Endodermal cell (in vitro differentiated cells): ENCODE results near the gene COIL. TPM values are rescaled to one million over a fixed set of nuclear protein-coding genes. Genes with fewer than 3 reads are reported as not detected.

Experiments
- DNase-seq: peaks from one replicate; pipeline ENCODE4 v3.0.0-alpha.2; 2017
- H3K27ac ChIP-seq: 2 replicates; pipeline ENCODE4 v1.5.1; 2013; ENCODE audit warnings: mild to moderate bottlenecking, low read depth, low read length, moderate library complexity
- H3K27me3 ChIP-seq: 2 replicates; pipeline ENCODE4 v1.6.1; 2013; ENCODE audit warnings: mild to moderate bottlenecking, low read length, moderate library complexity; ENCODE audit not compliant: insufficient read depth, control insufficient read depth, poor library complexity, severe bottlenecking
- H3K36me3 ChIP-seq: 2 replicates; pipeline ENCODE4 v1.7.0; 2013; ENCODE audit warnings: mild to moderate bottlenecking, low read length, moderate library complexity; ENCODE audit not compliant: control insufficient read depth, insufficient read depth
- H3K4me1 ChIP-seq: one replicate; pipeline ENCODE4 v1.7.0; 2013; ENCODE audit warnings: low read length; ENCODE audit not compliant: control insufficient read depth, insufficient read depth
- H3K4me3 ChIP-seq: 2 replicates; pipeline ENCODE4 v1.5.1; 2013; ENCODE audit warnings: mild to moderate bottlenecking, low read length, moderate library complexity
- H3K9ac ChIP-seq: 2 replicates; pipeline ENCODE4 v1.6.1; 2013; ENCODE audit warnings: mild to moderate bottlenecking, low read length, moderate library complexity; ENCODE audit not compliant: poor library complexity, severe bottlenecking; ENCODE audit errors: extremely low read depth
- H3K9me3 ChIP-seq: 2 replicates; pipeline ENCODE4 v1.6.1; 2013; ENCODE audit warnings: mild to moderate bottlenecking, low read length, moderate library complexity; ENCODE audit not compliant: control insufficient read depth
- H3K27ac Mint-ChIP-seq: 2 replicates; pipeline ENCODE4 v1.8.0; 2020; ENCODE audit warnings: mixed read lengths
- H3K27me3 Mint-ChIP-seq: 2 replicates; pipeline ENCODE4 v1.8.0; 2021; ENCODE audit warnings: mild to moderate bottlenecking, mixed read lengths; ENCODE audit not compliant: insufficient read depth
- H3K36me3 Mint-ChIP-seq: 2 replicates; pipeline ENCODE4 v1.8.0; 2020; ENCODE audit warnings: low read depth, mixed read lengths
- H3K4me1 Mint-ChIP-seq: 2 replicates; pipeline ENCODE4 v1.8.0; 2020; ENCODE audit warnings: mixed read lengths
- H3K4me3 Mint-ChIP-seq: 2 replicates; pipeline ENCODE4 v1.8.0; 2020; ENCODE audit warnings: mild to moderate bottlenecking, moderate library complexity, mixed read lengths
- H3K9me3 Mint-ChIP-seq: 2 replicates; pipeline ENCODE4 v1.8.0; 2020; ENCODE audit warnings: mild to moderate bottlenecking, mixed read lengths
- WGBS, 2 experiments: methylation state at CpG; one replicate each; pipeline versions ENCODE4 v1.1.5 to v1.1.7; 2013; ENCODE audit warnings: missing lambda C conversion rate in 2 of 2, mixed read lengths in 1 of 2; ENCODE audit not compliant: insufficient coverage in 1 of 2, insufficient read length in 1 of 2; 5-methylcytosine and 5-hydroxymethylcytosine counted together
- total RNA-seq, 2 donors: library from RNA; stranded (reverse); fragmentation: NEBNext Ultra II Directional in 1 of 2; extraction: Animal tissue kit (Norgen Biotek cat#: 25700) in 1 of 2; gene quantifications; 2 replicates in 1 of 2; 3 replicates in 1 of 2; pipeline ENCODE4 v1.2.1, GENCODE V29; 2021
- TF ChIP-seq, protein P1 (sequence below): fragments of 200-600 bp; sonication (generic); conservative IDR thresholded peaks from 2 replicates; pipeline ENCODE4 v1.5.0; 2021; ENCODE audit warnings: antibody characterized with exemption, mild to moderate bottlenecking

Gene COIL
- total RNA-seq, 2 donors from 2014 or later = 18.2 to 19.2 TPM

DNA sequence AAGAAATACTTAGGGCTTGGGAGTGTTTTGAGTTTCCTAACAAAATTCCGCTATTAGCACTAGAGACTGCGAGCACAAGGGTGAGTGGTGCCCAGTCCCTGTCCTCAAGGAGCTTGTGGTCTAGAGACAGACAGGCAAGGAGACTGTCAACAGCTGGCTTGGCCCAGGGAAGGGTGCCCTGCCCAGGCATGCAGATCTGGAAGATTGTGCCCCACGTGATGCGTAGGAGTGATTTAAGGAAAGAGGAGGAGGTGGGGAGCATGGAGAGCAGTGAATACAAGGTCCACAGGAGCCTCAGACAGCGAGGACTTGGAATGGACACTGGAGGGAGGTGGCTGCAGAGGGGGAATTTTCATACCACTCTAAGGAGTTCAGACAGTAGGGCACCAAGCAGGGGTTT is 42.1 kb upstream of the COIL start:
- no peak overlapping the region for H3K27ac ChIP-seq
- 91 to 96% methylated on average over 5 of the region's 5 CpGs for WGBS, 2 experiments
- no peak overlapping the region for H3K4me3 ChIP-seq
- no peaks in the 10 kb centered on the region for H3K4me1 Mint-ChIP-seq
- no peaks in the 10 kb centered on the region for H3K9me3 Mint-ChIP-seq
- no peaks in the 10 kb centered on the region for H3K36me3 ChIP-seq
- no peaks in the 10 kb centered on the region for H3K27me3 Mint-ChIP-seq
- TF ChIP-seq, protein P1, sequence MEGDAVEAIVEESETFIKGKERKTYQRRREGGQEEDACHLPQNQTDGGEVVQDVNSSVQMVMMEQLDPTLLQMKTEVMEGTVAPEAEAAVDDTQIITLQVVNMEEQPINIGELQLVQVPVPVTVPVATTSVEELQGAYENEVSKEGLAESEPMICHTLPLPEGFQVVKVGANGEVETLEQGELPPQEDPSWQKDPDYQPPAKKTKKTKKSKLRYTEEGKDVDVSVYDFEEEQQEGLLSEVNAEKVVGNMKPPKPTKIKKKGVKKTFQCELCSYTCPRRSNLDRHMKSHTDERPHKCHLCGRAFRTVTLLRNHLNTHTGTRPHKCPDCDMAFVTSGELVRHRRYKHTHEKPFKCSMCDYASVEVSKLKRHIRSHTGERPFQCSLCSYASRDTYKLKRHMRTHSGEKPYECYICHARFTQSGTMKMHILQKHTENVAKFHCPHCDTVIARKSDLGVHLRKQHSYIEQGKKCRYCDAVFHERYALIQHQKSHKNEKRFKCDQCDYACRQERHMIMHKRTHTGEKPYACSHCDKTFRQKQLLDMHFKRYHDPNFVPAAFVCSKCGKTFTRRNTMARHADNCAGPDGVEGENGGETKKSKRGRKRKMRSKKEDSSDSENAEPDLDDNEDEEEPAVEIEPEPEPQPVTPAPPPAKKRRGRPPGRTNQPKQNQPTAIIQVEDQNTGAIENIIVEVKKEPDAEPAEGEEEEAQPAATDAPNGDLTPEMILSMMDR = no peak
- DNase-seq = peak; percentile 39
- H3K27ac Mint-ChIP-seq = no peak overlapping the region
- no peaks in the 10 kb centered on the region for H3K27me3 ChIP-seq
- H3K9me3 ChIP-seq = no peaks in the 10 kb centered on the region
- peaks cover 22% of the 10 kb centered on the region for H3K36me3 Mint-ChIP-seq
- no peak overlapping the region for H3K9ac ChIP-seq
- H3K4me1 ChIP-seq = no peaks in the 10 kb centered on the region
- H3K4me3 Mint-ChIP-seq = no peak overlapping the region

DNA sequence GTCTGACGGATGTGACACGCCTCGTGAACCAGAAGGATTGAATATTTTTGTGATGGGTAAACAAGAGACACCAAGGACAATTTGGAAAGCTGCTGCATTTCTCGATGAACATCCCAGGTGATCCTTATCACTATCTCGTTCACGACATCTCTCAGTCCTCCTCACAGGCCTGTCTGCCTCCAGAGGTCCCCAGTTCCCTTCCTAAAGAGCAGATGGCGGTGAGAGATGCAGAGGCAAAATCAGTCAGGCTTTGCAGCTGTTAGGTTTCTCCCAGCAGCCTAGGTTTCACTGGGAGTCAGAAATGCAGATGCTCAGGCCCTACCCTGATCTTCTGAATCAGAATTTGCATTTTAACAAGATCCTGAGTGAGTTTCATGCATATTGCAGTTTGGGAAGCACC is 40.7 kb upstream of the COIL start:
- H3K27ac Mint-ChIP-seq = no peak overlapping the region
- no peaks in the 10 kb centered on the region for H3K27me3 ChIP-seq
- H3K4me3 ChIP-seq = no peak overlapping the region
- H3K36me3 ChIP-seq = no peaks in the 10 kb centered on the region
- TF ChIP-seq, protein P1 = peak; percentile 45
- no peaks in the 10 kb centered on the region for H3K4me1 ChIP-seq
- H3K9me3 ChIP-seq = no peaks in the 10 kb centered on the region
- H3K36me3 Mint-ChIP-seq = peaks cover 25% of the 10 kb centered on the region
- no peaks in the 10 kb centered on the region for H3K4me1 Mint-ChIP-seq
- no peaks in the 10 kb centered on the region for H3K9me3 Mint-ChIP-seq
- DNase-seq = peak; percentile 60
- no peak overlapping the region for H3K4me3 Mint-ChIP-seq
- WGBS, 2 experiments = 92 to 98% methylated on average over 5 to 7 of the region's 7 CpGs
- H3K27me3 Mint-ChIP-seq = no peaks in the 10 kb centered on the region
- H3K27ac ChIP-seq = no peak overlapping the region
- H3K9ac ChIP-seq = no peak overlapping the region

DNA sequence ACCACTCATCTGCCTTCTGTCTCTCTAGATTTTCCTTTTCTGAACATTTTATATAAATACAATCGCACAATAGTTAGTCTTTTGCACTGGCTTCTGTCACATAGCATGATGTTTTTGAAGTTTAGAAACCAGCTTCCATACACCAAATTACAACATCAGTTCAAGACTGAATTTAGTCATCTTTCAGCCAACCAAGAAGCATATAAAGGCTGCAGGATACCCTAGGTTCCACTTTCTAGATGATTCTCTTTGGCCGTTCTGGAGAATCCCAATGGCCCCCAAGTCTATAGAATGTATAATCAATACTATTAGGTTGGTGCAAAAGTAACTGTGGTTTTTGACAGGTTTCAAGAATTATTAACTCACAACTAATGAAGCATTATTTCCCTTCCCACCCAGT is 36.5 kb upstream of the COIL start:
- 64 to 89% methylated on average over 1 of the region's 2 CpGs for WGBS, 2 experiments
- H3K4me3 Mint-ChIP-seq = no peak overlapping the region
- no peaks in the 10 kb centered on the region for H3K4me1 ChIP-seq
- TF ChIP-seq, protein P1 = no peak
- H3K27ac Mint-ChIP-seq = no peak overlapping the region
- H3K9me3 Mint-ChIP-seq = no peaks in the 10 kb centered on the region
- peaks cover 4% of the 10 kb centered on the region for H3K36me3 ChIP-seq
- no peaks in the 10 kb centered on the region for H3K27me3 ChIP-seq
- H3K4me3 ChIP-seq = no peak overlapping the region
- DNase-seq = no peak
- H3K27ac ChIP-seq = no peak overlapping the region
- H3K27me3 Mint-ChIP-seq = no peaks in the 10 kb centered on the region
- peaks cover 23% of the 10 kb centered on the region for H3K36me3 Mint-ChIP-seq
- no peaks in the 10 kb centered on the region for H3K9me3 ChIP-seq
- H3K9ac ChIP-seq = no peak overlapping the region
- no peaks in the 10 kb centered on the region for H3K4me1 Mint-ChIP-seq
